22Rv1 (cell line): ENCODE results near the gene ADAMTS3.

Experiments
- ZFX ChIP-seq: fragments of 450-650 bp; IDR thresholded peaks from 2 replicates; pipeline ENCODE4 v1.6.1; 2017; ENCODE audit warnings: antibody characterized with exemption, borderline replicate concordance
- TF ChIP-seq, protein P1 (sequence below): fragments of 450-650 bp; IDR thresholded peaks from 2 replicates; pipeline ENCODE4 v1.5.1; 2017; ENCODE audit warnings: mild to moderate bottlenecking

DNA sequence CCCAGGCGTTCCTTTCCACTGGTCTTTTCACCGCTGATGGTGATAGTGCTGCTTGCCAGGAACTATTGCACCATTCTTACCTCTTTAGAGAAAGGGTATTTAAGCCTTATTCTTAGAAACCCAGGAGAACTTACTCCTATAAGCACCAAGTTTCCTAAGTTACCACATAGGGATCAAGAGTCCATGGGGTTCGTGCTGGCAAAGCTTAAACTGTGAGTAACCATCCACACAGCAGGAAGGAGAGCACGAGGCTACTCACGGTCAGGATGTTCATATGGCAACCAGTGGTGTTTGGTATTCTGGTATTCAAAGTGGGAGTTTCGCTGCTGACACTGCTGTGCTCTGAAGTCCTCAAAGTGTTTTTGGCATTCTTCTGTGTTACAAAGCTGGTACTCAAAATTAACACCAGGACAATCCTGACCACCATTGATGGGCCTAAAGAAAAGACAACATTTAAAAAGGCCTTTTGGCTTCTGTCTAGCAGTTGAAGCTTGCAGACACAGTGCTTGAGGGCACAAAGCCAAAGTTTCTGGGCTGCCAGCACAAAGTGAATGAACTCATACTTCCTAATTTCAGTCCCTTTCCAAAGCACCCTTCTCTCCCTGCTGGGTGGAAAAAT lies 256.9 kb downstream of the ADAMTS3 start:
- TF ChIP-seq, protein P1, sequence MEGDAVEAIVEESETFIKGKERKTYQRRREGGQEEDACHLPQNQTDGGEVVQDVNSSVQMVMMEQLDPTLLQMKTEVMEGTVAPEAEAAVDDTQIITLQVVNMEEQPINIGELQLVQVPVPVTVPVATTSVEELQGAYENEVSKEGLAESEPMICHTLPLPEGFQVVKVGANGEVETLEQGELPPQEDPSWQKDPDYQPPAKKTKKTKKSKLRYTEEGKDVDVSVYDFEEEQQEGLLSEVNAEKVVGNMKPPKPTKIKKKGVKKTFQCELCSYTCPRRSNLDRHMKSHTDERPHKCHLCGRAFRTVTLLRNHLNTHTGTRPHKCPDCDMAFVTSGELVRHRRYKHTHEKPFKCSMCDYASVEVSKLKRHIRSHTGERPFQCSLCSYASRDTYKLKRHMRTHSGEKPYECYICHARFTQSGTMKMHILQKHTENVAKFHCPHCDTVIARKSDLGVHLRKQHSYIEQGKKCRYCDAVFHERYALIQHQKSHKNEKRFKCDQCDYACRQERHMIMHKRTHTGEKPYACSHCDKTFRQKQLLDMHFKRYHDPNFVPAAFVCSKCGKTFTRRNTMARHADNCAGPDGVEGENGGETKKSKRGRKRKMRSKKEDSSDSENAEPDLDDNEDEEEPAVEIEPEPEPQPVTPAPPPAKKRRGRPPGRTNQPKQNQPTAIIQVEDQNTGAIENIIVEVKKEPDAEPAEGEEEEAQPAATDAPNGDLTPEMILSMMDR: no peak
- TF ChIP-seq ZFX: no peak
